Endothelial cell of umbilical vein (primary cell): ENCODE results near the gene EVC.

Source experiments
- FOS ChIP-seq: IDR thresholded peaks from 2 replicates; pipeline ENCODE4 v1.6.1; 2011; ENCODE audit warnings: mild to moderate bottlenecking, low read length, moderate library complexity, borderline replicate concordance; ENCODE audit not compliant: insufficient read depth
- GATA2 ChIP-seq: IDR thresholded peaks from 2 replicates; pipeline ENCODE4 v1.7.0; 2011; ENCODE audit warnings: low read depth, mild to moderate bottlenecking, moderate library complexity, mixed read lengths, low read length; ENCODE audit not compliant: insufficient read length, insufficient read depth
- JUN ChIP-seq: IDR thresholded peaks from 2 replicates; pipeline ENCODE4 v1.6.1; 2011; ENCODE audit warnings: borderline replicate concordance, low read depth; ENCODE audit not compliant: insufficient read length, insufficient read depth
- POLR2A ChIP-seq: IDR thresholded peaks from 2 replicates; pipeline ENCODE4 v1.6.1; 2012; ENCODE audit warnings: low read depth, mild to moderate bottlenecking, control low read depth, low read length
- POLR2AphosphoS5 ChIP-seq: IDR thresholded peaks from 2 replicates; pipeline ENCODE4 v1.6.1; 2012; ENCODE audit warnings: low read depth, mild to moderate bottlenecking, control low read depth, low read length, moderate library complexity; ENCODE audit not compliant: insufficient read depth
- TF ChIP-seq, protein P1 (sequence below), 2 donors: IDR thresholded peaks; 1 replicate in 1 of 2; 2 replicates in 1 of 2; pipeline ENCODE4 v1.5.1; 2011; ENCODE audit warnings: low read length in 2 of 2, mild to moderate bottlenecking in 2 of 2, moderate library complexity in 2 of 2, control low read depth in 1 of 2, inconsistent platforms in 1 of 2, low read depth in 1 of 2; ENCODE audit not compliant: insufficient read depth in 1 of 2; ENCODE audit errors: extremely low read depth in 1 of 2

DNA sequence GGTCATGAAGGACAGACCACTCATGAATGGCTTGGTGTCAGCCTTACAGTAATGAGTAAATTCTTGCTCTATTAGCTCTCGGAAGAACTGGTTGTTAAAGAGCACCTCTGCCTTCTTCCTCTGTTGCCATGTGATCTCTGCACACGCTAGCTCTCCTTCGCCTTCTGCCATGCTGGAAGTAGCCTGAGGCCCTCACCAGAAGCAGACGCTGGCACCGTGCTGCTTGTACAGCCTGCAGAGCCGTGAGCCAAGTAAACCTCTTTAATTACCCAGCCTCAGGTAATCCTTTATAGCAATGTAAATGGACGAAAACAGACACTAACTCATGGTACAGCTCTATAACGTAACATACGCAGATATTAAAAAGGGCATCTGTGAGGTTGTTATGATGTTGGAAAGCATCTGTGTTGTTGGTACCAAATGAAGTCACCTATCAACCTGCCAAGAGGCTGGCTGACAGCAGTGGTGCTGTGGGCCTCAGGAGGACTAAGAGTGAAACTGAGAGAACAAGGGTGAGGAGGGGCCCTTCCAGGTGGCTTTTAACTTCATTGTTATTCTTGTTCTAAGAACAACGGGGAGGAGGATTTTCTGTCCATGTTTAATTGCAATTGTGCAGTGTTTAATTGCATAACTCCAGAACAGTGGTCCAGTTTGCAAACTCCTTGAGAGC lies 112.7 kb downstream of the EVC start:
- TF ChIP-seq POLR2A: no peak
- TF ChIP-seq, protein P1, sequence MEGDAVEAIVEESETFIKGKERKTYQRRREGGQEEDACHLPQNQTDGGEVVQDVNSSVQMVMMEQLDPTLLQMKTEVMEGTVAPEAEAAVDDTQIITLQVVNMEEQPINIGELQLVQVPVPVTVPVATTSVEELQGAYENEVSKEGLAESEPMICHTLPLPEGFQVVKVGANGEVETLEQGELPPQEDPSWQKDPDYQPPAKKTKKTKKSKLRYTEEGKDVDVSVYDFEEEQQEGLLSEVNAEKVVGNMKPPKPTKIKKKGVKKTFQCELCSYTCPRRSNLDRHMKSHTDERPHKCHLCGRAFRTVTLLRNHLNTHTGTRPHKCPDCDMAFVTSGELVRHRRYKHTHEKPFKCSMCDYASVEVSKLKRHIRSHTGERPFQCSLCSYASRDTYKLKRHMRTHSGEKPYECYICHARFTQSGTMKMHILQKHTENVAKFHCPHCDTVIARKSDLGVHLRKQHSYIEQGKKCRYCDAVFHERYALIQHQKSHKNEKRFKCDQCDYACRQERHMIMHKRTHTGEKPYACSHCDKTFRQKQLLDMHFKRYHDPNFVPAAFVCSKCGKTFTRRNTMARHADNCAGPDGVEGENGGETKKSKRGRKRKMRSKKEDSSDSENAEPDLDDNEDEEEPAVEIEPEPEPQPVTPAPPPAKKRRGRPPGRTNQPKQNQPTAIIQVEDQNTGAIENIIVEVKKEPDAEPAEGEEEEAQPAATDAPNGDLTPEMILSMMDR (IDR thresholded peaks at IDR 0.05; ENCODE audit: extremely low read depth in 1 of 2, insufficient read depth in 1 of 2, low read depth in 1 of 2, low read length in 2 of 2): no peak
- no peak for TF ChIP-seq FOS
- TF ChIP-seq POLR2AphosphoS5: no peak
- no peak for TF ChIP-seq GATA2
- no peak for TF ChIP-seq JUN
